HG03060 (cell line): Measurements from ENCODE around the gene CPD.
A peak's percentile ranks its signal among the peaks of the same experiment; 100 is the strongest.
"Not testable (repeated sequence)": the region's sequence is repeated elsewhere in the genome, so short reads cannot be mapped to it uniquely, and the experiment has no call there.

Experiments used
- ATAC-seq: cut with Tn5 transposase; IDR thresholded peaks from one replicate; pipeline ENCODE4 v1.9.1; 2021; ENCODE audit warnings: low read depth, moderate number of reproducible peaks; ENCODE audit not compliant: unreplicated experiment

The CPD gene

DNA sequence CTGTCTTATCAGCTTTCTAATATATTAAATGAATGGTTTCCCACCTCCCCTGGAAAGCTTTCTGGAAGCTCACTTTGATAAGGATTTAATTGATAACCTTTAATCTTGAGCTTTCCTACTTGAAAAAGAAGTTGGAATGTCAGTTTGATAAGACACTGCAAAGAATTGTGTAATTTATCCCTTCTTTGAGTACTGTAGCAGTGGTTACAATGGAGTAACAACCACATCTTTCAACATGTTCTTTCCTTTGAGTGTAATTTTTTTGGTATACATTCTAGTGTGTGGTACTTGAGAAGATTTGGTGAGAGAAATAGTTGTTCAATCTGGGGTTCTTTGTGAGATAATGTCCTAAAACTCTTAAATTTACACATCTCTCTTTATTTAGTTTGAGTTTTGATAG is 43.4 kb downstream of the CPD start:
- no peak for ATAC-seq

- ATAC-seq: no peak
Measured at GRCh38 chr17:30424471-30424870, 45.7 kb downstream of the CPD start.

DNA sequence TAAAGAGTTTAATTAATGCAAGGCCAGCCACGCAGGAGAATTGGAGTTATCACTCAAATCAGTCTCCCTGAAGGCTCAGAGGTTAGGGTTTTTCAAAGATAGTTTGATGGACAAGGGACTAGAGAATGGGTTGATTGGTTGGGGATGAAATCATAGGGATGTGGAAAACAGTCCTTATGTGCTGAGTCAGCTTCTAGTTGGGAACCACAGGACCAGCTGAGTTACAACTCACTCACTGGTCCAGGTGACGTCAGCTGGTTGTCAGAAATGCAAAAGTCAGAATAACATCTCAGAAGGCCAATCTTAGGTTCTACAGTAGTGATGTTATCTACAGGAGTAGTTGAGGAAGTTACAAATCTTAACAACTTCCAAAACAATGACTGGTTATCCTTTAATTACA is 47.6 kb downstream of the CPD start:
- no peak for ATAC-seq

- no peak for ATAC-seq
Measured at GRCh38 chr17:30427611-30428010, 48.9 kb downstream of the CPD start.

GRCh38 chr17:30429155-30429554 is 50.4 kb downstream of the CPD start:
- ATAC-seq: no peak

GRCh38 chr17:30433514-30433913 is 54.8 kb downstream of the CPD start:
- ATAC-seq: no peak

DNA sequence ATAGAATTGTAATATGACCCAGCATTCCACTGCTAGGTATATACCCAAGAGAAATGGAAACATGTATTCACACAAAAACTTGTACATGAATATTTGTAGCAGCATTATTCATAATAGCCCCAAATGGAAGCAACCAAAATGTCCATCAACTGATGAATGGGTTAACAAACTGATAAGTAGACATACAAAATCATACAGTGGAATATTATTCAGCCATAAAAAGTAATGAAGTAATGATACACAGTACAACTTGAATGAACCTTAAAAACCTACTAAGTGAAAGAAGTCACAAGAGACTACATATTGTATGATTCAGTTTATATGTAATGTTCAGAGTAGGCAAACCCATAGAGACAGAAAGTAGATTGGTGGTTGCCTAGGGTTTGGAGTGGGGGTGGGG is 58.0 kb downstream of the CPD start:
- no peak for ATAC-seq

- ATAC-seq: no peak
Measured at GRCh38 chr17:30443721-30444120, 65.0 kb downstream of the CPD start.

GRCh38 chr17:30446640-30447039 is 67.9 kb downstream of the CPD start:
- ATAC-seq: not testable (repeated sequence)

DNA sequence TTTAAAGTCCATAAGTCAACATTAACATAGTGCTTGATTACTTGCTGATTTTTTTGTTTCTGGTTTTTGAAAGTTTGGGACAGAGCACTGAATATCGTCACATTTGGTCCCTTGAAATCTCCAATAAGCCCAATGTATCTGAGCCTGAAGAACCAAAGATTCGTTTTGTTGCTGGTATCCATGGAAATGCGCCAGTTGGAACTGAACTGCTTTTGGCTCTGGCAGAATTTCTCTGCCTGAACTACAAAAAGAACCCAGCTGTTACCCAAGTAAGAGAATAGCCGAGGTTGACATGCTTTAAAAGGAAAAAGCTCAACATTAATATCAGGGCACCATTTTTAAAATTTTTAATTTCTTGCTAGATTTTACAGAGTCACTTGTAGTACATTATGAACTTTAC is 70.8 kb downstream of the CPD start:
- ATAC-seq: no peak

GRCh38 chr17:30450125-30451027 is 71.6 kb downstream of the CPD start:
- ATAC-seq: no peak

DNA sequence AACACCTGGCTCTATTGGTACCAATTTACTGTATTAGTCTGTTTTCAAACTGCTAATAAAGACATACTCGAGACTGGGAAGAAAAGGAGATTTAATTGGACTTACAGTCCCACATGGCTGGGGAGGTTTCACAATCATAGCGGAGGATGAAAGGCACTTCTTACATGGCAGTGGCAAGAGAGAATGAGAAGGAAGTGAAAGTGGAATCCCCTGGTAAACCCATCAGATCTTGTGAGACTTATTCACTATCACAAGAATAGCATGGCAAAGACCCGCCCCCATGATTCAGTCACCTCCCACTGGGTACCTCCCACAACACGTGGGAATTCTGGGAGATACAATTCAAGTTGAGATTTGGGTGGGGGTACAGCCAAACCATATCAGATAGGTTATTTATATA is 75.9 kb downstream of the CPD start:
- no peak for ATAC-seq

GRCh38 chr17:30458371-30458770 is 79.6 kb downstream of the CPD start:
- ATAC-seq: no peak

GRCh38 chr17:30458797-30459413 is 80.2 kb downstream of the CPD start:
- ATAC-seq: not testable (repeated sequence)

DNA sequence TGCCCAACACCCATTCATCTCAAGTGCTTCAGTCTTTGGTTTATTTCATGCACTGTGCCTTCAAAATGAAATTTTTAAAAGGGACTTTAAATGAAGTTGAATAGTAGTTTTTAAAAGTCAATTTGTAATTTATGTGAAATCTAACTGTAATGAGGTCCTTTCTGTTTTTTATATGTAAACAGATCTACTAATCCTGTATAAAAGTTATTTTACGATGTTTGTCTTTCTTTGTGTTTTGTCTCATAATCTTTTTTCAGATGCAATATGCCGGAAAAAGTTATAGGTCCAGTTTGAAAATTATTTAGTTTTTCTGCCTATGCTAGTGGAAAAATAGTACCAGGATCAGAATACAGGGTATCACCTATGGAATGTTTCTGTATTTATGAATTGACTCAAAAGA is 89.7 kb downstream of the CPD start:
- no peak for ATAC-seq

DNA sequence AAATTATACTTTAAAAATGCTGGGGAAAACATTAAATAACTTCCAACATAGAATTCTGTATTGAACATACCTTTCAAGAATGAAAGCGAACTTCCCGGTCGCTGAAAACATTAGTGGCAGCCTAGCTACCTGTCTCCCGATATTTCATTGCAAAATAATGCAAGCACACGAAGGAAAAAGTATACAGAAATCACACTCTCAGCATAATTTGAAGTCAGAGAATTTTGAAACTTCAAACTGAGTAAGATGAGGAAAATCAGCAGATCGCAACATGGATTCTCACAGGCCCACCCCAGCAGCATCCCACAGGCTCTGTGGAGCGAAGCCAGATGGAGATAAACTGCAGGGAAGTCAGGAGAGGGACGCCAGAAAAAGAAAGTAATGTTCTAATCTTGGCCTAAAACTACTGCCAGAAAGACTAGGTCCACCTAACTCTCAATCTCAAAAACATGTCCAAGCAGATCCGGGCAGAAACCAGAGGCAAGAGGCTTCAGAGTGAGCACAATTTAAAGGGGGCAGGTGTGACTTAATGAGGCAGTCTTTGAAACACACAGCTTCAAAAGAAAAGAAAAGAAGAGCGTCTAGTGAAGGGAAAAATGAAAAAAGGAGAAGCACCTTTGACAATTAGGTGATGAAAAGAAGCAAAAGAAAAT is 93.6 kb downstream of the CPD start:
- no peak for ATAC-seq

GRCh38 chr17:30475206-30475605 is 96.5 kb downstream of the CPD start:
- ATAC-seq: no peak

GRCh38 chr17:30476726-30477082 is 98.0 kb downstream of the CPD start:
- ATAC-seq: no peak

GRCh38 chr17:30477083-30477773 is 98.5 kb downstream of the CPD start, which contains the start of gene GOSR1:
TSS of gene GOSR1 (plus strand) at chr17:30477408. CDS start at chr17:30477434, 26 bp downstream.
- ATAC-seq: peak; percentile 82

DNA sequence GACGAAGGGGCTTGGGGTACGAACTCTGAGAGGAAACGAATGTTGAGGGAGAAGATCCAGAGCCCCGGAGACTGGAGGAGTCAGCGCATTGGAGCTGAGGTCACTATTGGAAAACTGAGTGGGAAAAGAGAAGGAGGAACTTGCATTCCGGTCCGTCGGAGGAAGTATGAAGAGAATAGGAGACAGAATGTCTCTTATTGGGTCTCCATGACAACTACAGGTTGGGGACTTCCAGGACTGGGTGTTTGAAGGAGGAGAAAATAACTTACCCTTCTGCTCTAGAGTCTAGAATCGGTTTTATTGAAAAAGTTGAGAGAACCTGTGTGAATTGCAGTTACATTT is 99.0 kb downstream of the CPD start:
- ATAC-seq: no peak

- no peak for ATAC-seq
Measured at GRCh38 chr17:30482555-30482954, 103.8 kb downstream of the CPD start.
